ENCODE measurements around the gene SIRPA.

DNA sequence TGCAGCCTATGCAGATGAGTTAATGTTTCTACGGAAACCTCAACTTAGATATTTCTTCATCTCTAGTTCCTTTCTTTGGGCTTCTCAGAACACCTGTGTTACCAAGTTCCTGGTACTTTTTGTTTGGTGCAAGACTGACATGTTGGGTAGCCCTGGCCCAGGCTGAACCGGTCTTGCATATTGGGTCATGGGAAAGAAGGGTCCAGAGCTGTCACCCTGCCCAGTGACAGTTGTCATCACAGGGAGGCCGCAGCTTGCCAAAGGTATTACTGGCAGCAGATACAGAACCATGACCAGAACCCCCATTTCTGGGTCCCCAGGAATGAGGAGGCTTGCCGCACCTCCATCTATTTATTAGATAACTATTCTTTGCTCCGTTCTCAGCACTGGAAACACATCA lies 58.4 kb downstream of the SIRPA start:
- TF ChIP-seq, protein P1, sequence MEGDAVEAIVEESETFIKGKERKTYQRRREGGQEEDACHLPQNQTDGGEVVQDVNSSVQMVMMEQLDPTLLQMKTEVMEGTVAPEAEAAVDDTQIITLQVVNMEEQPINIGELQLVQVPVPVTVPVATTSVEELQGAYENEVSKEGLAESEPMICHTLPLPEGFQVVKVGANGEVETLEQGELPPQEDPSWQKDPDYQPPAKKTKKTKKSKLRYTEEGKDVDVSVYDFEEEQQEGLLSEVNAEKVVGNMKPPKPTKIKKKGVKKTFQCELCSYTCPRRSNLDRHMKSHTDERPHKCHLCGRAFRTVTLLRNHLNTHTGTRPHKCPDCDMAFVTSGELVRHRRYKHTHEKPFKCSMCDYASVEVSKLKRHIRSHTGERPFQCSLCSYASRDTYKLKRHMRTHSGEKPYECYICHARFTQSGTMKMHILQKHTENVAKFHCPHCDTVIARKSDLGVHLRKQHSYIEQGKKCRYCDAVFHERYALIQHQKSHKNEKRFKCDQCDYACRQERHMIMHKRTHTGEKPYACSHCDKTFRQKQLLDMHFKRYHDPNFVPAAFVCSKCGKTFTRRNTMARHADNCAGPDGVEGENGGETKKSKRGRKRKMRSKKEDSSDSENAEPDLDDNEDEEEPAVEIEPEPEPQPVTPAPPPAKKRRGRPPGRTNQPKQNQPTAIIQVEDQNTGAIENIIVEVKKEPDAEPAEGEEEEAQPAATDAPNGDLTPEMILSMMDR (conservative IDR thresholded peaks at IDR 0.05 in 1 of 2, IDR thresholded peaks at IDR 0.05 in 1 of 2; ENCODE audit: low read depth in 1 of 2, low read length in 2 of 2) = no peak
- no peak for TF ChIP-seq EZH2 (IDR thresholded peaks at IDR 0.05; ENCODE audit: low read length, missing control alignments)

All from fibroblast of lung (primary cell).